Nephron progenitor cell (in vitro differentiated cells): ENCODE data around the gene OPTC.

ENCODE experiments used
- DNase-seq: peaks from one replicate; pipeline ENCODE4 v3.0.0; 2021
- H3K27ac Mint-ChIP-seq: 2 replicates; pipeline ENCODE4 v1.8.0; 2021; ENCODE audit warnings: mild to moderate bottlenecking, moderate library complexity, mixed read lengths
- H3K27me3 Mint-ChIP-seq: 2 replicates; pipeline ENCODE4 v1.8.0; 2021; ENCODE audit warnings: mild to moderate bottlenecking, low read depth, mixed read lengths; ENCODE audit not compliant: poor library complexity
- H3K36me3 Mint-ChIP-seq: 2 replicates; pipeline ENCODE4 v1.8.0; 2021; ENCODE audit warnings: low read depth, mixed read lengths
- H3K4me1 Mint-ChIP-seq: 2 replicates; pipeline ENCODE4 v1.8.0; 2021; ENCODE audit warnings: mixed read lengths
- H3K4me3 Mint-ChIP-seq: 2 replicates; pipeline ENCODE4 v1.8.0; 2021; ENCODE audit warnings: mild to moderate bottlenecking, moderate library complexity, mixed read lengths
- H3K9me3 Mint-ChIP-seq: 2 replicates; pipeline ENCODE4 v1.8.0; 2021; ENCODE audit warnings: mild to moderate bottlenecking, moderate library complexity, mixed read lengths
- CTCF ChIP-seq: fragments of 200-600 bp; sonication (generic); IDR thresholded peaks from 2 replicates; pipeline ENCODE4 v1.5.0; 2021; ENCODE audit warnings: antibody characterized with exemption

Gene OPTC

GRCh38 chr1:203521074-203521794, 27.3 kb downstream of the OPTC start:
- Mint-ChIP-seq H3K27ac (no peak overlapping the region), H3K4me1 (peaks cover 70% of the 10 kb centered on the region), H3K36me3 (no peaks in the 10 kb centered on the region), H3K27me3 (peaks cover 68% of the 10 kb centered on the region), H3K9me3 (no peaks in the 10 kb centered on the region), H3K4me3 (no peak overlapping the region)
- DNase-seq, result no peak
- TF ChIP-seq CTCF, result no peak

- no peak for TF ChIP-seq CTCF
- no peaks in the 10 kb centered on the region for H3K36me3 Mint-ChIP-seq
- DNase-seq, result no peak
- peaks cover 64% of the 10 kb centered on the region for H3K27me3 Mint-ChIP-seq
- no peak overlapping the region for H3K27ac Mint-ChIP-seq
- no peak overlapping the region for H3K4me3 Mint-ChIP-seq
- H3K4me1 Mint-ChIP-seq, result peaks cover 70% of the 10 kb centered on the region
- H3K9me3 Mint-ChIP-seq, result no peaks in the 10 kb centered on the region
Measured at GRCh38 chr1:203521812-203522211, 27.9 kb downstream of the OPTC start.

GRCh38 chr1:203522237-203522636, 28.3 kb downstream of the OPTC start:
- Mint-ChIP-seq H3K27ac (no peak overlapping the region), H3K9me3 (no peaks in the 10 kb centered on the region), H3K27me3 (peaks cover 63% of the 10 kb centered on the region), H3K4me1 (peaks cover 70% of the 10 kb centered on the region), H3K4me3 (no peak overlapping the region), H3K36me3 (no peaks in the 10 kb centered on the region)
- peak; percentile 30 for DNase-seq
- no peak for TF ChIP-seq CTCF

- Mint-ChIP-seq H3K4me3 (no peak overlapping the region), H3K9me3 (no peaks in the 10 kb centered on the region), H3K27me3 (peaks cover 53% of the 10 kb centered on the region), H3K36me3 (no peaks in the 10 kb centered on the region), H3K4me1 (peaks cover 68% of the 10 kb centered on the region), H3K27ac (no peak overlapping the region)
- no peak for DNase-seq
- TF ChIP-seq CTCF, result no peak
Measured at GRCh38 chr1:203523667-203524066, 29.7 kb downstream of the OPTC start.

- no peak overlapping the region for H3K4me3 Mint-ChIP-seq
- peaks cover 48% of the 10 kb centered on the region for H3K27me3 Mint-ChIP-seq
- H3K9me3 Mint-ChIP-seq, result no peaks in the 10 kb centered on the region
- H3K27ac Mint-ChIP-seq, result no peak overlapping the region
- DNase-seq, result no peak
- H3K36me3 Mint-ChIP-seq, result no peaks in the 10 kb centered on the region
- peaks cover 68% of the 10 kb centered on the region for H3K4me1 Mint-ChIP-seq
- no peak for TF ChIP-seq CTCF
Measured at GRCh38 chr1:203524152-203524551, 30.2 kb downstream of the OPTC start.

GRCh38 chr1:203524824-203525223, 30.9 kb downstream of the OPTC start:
- H3K9me3 Mint-ChIP-seq, result no peaks in the 10 kb centered on the region
- no peaks in the 10 kb centered on the region for H3K36me3 Mint-ChIP-seq
- H3K27me3 Mint-ChIP-seq, result peaks cover 41% of the 10 kb centered on the region
- no peak for TF ChIP-seq CTCF
- no peak for DNase-seq
- H3K4me1 Mint-ChIP-seq, result peaks cover 64% of the 10 kb centered on the region
- H3K4me3 Mint-ChIP-seq, result no peak overlapping the region
- no peak overlapping the region for H3K27ac Mint-ChIP-seq
